ENCODE measurements around the gene PLCH2.

DNA sequence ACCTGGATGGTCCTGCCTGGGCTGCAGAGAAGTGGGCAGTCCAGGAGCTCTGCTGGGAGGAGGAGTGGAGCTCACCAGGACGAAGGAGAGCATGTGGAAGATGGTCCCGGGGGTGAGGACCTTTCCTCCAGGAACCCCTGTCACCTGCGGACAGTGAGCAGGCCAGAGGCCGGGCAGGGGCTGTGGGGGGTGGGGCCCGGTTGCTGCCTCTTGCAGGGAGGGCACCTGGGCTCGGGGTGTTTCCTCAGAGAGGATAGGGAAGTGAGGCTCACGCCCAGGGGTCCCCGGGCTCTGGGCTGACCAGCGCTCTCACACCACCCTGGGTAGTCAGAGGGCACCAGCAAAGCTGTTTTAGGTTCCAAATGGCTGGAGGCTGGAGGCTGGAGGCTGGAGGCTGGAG lies 41.0 kb upstream of the PLCH2 start:
- TF ChIP-seq GATA2 (IDR thresholded peaks at IDR 0.05; ENCODE audit: low read depth, low read length), result no peak
- no peak for TF ChIP-seq GATA3 (IDR thresholded peaks at IDR 0.05; ENCODE audit: low read depth, low read length)

Measured in SH-SY5Y (cell line).